ENCODE data around the gene APBA1.
"Not testable (repeated sequence)": the region's sequence is repeated elsewhere in the genome, so short reads cannot be mapped to it uniquely, and the experiment has no call there.

The APBA1 gene

GRCh38 chr9:69433968-69434367, 238.2 kb downstream of the APBA1 start:
- no peak for DNase-seq

GRCh38 chr9:69433392-69433791, 238.8 kb downstream of the APBA1 start:
- peak; percentile 63 for DNase-seq

GRCh38 chr9:69432623-69433022, 239.5 kb downstream of the APBA1 start:
- DNase-seq = no peak

GRCh38 chr9:69431777-69432176, 240.4 kb downstream of the APBA1 start:
- no peak for DNase-seq

- no peak for DNase-seq
These were observed 241.0 kb downstream of the APBA1 start for GRCh38 chr9:69431203-69431602.

GRCh38 chr9:69430206-69430605, 242.0 kb downstream of the APBA1 start:
- DNase-seq = no peak

DNA sequence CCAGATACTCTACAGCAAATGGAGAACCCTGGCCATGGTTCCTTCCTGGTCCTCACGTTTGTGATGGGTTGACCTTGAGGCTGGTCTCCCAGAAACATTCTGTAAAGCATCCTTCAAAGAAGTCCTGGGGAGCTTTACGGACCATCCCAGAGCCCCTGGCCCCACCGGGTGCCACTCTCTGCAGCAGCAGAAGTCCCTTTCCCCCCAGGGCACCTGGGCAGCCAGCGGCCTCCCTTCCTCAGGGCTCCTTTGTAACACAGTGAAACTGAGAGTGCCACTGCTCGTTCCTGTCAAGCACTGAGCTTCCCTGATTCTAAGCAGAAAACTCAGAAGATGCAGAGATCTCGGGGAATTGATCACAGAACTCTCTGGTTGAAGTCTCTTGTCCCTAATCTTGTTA, 242.9 kb downstream of the APBA1 start:
- DNase-seq = no peak

- DNase-seq = no peak
These were observed 244.0 kb downstream of the APBA1 start for GRCh38 chr9:69428017-69428785.

DNA sequence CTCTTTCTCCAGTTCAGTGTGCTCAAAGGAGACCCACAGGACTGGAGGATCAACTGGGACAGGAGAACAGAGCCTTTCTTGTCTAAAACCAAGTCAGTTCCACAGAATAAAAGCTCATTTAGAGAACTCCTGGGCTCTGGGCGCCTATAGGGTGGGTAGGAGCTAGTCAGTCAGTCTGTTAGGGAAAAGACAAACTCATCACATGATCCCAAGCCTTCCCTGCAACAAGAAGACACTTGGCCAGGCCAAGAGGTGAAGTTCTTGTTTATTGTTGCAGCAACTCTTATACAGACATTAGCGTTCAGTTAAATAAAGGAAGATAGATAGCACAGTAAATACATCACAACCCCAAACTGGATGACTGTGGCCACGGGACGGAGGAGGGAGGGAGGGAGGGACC, 244.9 kb downstream of the APBA1 start:
- DNase-seq = no peak

GRCh38 chr9:69425136-69425801, 246.9 kb downstream of the APBA1 start:
- no peak for DNase-seq

GRCh38 chr9:69421908-69422801, 250.0 kb downstream of the APBA1 start:
- DNase-seq = peak; percentile 91

DNA sequence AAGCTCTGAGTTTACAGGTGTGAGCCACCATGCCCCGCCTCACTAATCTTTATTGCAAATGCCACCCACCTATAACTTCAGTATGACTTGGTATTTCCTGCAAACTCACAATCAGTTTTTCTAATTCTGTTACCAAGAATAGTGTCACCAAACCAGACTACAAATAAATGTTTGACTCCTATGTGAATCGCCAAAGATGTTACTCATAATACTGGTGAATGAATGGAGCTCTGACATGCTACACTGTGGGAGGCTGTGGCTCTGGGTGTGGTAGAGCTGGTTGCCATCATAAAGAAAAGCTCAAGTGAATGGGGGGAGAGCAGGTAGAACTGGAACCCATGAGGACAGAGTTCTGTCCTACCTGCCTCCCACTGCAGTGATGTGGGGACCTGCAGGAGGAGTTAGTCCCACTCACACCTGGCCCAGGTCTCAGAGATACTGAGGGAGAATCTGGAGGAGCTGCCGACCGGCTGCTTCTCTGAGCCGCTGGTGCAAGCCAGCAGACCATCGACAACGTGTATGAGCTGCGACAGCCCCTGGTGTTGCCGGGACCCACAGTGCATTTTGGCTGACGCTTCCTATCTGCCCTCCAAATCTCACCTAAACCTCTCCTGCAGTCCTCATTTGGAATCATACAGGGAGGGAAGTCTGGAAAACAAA, 251.4 kb downstream of the APBA1 start:
- DNase-seq = no peak

DNA sequence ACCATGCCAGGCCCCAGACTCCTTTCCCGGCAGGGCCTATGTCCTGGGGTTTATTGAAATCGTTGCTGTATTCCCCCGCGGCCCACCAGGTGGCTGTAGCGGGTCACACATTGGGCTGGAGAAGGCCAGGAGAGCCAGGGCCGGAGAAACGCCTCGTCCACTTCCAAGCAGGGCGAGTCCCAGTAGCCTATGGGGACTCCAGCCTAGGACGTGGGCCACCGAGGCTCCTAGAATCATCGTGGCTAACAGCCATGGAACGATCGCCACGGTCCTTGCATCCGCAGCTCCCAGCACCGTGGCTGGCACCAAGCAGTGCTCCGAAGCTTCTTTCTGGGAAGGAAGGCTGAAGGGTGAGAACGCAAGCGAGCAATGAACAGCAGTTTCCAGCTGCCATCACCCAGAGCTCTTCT, 259.4 kb downstream of the APBA1 start:
- peak; percentile 86 for DNase-seq

DNA sequence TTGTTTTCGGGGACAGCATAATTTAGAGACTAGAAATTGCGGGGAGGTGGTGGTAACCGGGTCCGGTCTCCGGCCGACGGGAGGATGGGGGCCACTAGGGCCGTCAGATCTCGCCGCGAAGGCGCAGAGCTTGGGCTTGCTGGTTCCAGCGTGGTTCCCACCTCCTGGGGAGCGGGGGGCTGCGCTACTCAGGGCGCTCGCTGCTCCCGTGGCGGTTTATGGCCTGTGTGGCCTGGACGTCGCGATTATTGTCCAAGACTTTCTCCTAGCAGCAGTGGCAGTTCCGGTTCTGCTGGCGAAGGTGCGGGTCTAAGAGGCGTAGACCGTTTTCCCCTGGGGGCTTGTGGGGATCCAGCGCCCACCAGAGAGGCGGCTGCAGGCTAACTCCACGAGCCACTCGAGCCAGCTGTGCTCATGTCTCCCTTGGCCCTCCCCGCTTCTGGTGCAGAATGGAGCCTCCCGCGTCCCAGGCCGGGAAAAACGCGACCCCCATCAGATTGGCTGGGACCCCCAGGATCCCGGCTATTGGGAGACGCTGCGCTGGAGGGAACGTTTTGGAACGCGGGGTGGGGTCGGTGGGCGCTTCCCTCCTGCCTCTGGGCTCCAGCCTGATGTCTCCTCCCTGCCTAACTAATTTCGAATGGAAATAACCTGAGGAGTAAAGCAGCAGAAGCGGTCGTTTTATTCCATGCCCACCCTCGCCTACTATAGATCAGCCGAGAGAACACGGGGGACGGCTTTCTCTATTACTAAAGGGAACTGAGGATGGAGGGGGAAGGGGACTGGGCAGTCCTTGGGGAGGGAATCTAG, 260.0 kb downstream of the APBA1 start:
- DNase-seq = no peak

GRCh38 chr9:69411246-69411645, 260.9 kb downstream of the APBA1 start:
- DNase-seq = no peak

DNA sequence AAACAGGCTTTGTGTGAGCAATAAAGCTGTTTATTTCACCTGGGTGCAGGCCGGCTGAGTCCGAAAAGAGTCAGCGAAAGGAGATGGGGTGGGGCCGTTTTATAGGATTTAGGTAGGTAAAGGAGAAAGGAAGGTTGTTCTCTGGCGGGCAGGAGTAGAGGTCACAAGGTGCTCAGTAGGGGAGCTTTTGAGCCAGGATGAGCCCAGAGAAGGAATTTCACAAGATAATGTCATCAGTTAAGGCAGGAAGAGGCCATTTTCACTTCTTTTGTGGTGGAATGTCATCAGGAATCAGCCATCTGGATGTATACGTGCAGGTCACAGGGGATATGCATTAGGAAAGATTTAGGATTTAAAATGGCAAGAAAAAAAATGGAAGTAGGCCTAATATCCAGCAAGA, 262.2 kb downstream of the APBA1 start:
- not testable (repeated sequence) for DNase-seq

- DNase-seq = no peak
These were observed 271.7 kb downstream of the APBA1 start for GRCh38 chr9:69400470-69400869.

- DNase-seq = no peak
These were observed 274.6 kb downstream of the APBA1 start for GRCh38 chr9:69397384-69398214.

GRCh38 chr9:69396759-69397158, 275.4 kb downstream of the APBA1 start:
- DNase-seq = no peak

DNA sequence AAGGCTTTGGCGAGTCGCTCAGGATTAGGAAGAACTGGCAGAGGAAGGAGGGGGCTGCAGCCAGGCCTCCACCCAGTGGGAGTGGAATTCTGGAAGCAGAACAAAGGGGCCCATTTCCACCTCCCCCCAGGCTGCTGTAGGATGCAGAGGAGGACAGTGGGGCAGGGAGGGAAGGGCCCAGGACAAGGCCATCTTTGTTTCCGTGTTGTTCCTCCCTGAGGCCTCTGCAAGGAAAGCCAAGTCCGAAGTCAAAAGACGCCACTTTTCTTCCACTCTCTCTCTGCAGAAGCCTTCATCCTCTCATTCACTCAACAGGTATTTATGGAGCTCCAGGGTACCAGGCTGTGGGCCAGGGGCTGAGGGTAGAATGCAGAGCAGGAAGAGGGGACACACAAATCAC, 276.5 kb downstream of the APBA1 start:
- DNase-seq = no peak

DNA sequence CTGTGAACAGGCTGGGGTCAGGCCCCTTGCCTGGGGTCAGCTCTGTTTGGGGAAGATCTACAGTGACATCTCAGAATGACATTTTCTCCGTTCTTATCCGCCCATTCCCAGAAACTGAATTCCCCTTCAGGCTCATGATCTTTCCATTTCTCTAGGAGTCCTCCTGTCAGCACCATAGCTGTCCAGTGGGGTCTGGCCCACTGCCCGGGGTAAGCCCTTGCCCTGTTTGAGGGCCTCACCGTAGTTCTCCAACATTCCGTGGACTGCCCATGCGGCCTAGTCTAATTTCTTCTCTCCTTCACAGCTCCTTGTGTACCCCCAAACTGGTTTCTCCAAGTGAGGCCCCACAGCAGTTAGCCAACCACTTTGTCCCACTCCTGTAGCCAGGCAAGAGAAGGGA, 278.7 kb downstream of the APBA1 start:
- DNase-seq = no peak

Data from eye (tissue), 1 donor.